H54 (cell line): Measurements from ENCODE around the gene DCDC2.
"Not testable (repeated sequence)": the region's sequence is repeated elsewhere in the genome, so short reads cannot be mapped to it uniquely, and the experiment has no call there.

Source experiments
- DNase-seq: peaks from one replicate; pipeline ENCODE4 v3.0.0; 2011; ENCODE audit warnings: low spot score, mixed read lengths; ENCODE audit not compliant: insufficient read length
- FAIRE-seq: peaks from 3 replicates; lab custom pipeline; 2011; peaks lifted over from hg19 to GRCh38; lab: Jason Lieb, UNC
- POLR2A ChIP-seq: IDR thresholded peaks from 2 replicates; pipeline ENCODE4 v1.6.1; 2011; ENCODE audit warnings: low read depth, mild to moderate bottlenecking, low read length

DCDC2 gene

GRCh38 chr6:24391208-24391607 is 33.3 kb upstream of the DCDC2 start:
- no peak for TF ChIP-seq POLR2A
- DNase-seq (no peak), FAIRE-seq (no peak)

DNA sequence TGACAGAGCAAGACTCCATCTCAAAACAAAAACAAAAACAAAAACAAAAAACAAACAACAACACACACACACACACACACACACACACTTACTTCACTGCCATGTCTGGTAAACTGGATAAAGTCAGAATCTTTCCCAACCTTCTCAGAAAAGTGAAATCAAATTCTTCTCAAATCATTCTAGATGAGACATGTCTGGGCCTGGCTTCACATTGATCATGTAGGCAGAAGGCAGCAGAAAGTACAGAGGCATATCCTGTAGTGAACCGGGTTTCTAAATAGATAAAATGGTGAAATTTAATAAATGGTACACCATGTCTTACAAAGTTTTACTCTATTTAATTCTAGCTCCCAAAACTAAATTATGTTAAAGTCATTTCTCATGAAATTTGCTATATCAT is 30.0 kb upstream of the DCDC2 start:
- no peak for TF ChIP-seq POLR2A
- FAIRE-seq = no peak
- DNase-seq = no peak

- TF ChIP-seq POLR2A = no peak
- no peak for FAIRE-seq
Measured at GRCh38 chr6:24385536-24386269, 27.8 kb upstream of the DCDC2 start.

GRCh38 chr6:24384369-24385130 is 26.7 kb upstream of the DCDC2 start:
- not testable (repeated sequence) for FAIRE-seq

More at GRCh38 chr6:24385536-24386269, 27.8 kb upstream of the DCDC2 start:
- DNase-seq = no peak

GRCh38 chr6:24382891-24383494 is 25.1 kb upstream of the DCDC2 start:
- not testable (repeated sequence) for FAIRE-seq, DNase-seq

More at GRCh38 chr6:24384369-24385130, 26.7 kb upstream of the DCDC2 start:
- DNase-seq = not testable (repeated sequence)

GRCh38 chr6:24382220-24382540 is 24.3 kb upstream of the DCDC2 start:
- DNase-seq (no peak), FAIRE-seq (no peak)
- TF ChIP-seq POLR2A = no peak

DNA sequence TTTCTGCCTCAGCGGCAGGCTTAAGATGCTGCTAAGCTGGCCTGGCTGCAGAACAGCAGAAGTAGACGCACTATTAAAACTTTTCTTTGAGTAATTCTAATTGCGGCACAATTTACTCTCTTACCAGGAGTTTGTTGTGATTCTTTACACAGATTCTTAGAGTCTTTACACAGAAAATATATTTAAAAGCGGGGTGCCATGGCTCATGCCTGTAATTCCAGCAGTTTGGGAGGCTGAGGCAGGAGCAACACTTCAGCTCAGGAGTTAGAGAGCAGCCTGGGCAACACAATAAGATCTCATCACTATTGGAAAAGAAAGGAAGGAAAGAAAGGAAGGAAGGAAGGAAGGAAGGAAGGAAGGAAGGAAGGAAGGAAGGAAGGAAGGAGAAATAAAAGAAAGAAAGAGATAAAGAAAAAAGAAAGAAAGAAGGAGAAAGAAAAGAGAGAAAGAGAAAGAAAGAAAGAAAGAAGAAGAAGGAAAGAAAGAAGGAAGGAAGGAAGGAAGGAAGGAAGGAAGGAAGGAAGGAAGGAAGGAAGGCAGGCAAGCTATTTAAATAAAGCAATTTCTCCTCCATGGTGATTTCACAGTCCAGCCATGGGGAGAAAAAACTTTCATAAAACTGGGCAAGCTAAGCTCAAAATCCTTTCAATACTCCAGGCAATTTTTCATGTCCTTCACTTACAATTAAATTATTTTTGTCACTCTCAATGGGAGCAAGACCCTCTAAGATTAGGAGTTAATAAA is 23.8 kb upstream of the DCDC2 start:
- no peak for TF ChIP-seq POLR2A
- FAIRE-seq = no peak
- DNase-seq = no peak

GRCh38 chr6:24378473-24379097 is 20.7 kb upstream of the DCDC2 start:
- no peak for FAIRE-seq

DNA sequence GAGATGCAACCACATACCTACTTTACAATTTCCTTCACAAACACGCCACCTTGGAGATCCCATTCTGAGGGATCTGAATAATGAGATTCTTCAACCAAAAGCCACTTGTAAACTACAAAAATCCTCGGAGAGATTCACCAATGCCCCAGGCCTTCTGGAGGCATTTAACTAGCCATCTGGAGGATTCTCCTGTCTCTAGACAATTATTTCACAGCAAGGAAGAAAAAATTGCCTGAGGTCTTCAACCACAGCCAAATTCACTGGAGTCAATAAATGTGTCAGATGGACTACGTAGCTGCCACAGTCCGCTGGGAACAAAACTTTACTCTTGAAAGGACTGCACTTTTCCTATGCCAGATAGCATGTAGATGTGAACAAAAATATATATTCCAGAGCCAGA is 19.0 kb upstream of the DCDC2 start:
- no peak for TF ChIP-seq POLR2A
- FAIRE-seq = no peak
- no peak for DNase-seq

More at GRCh38 chr6:24378473-24379097, 20.7 kb upstream of the DCDC2 start:
- no peak for DNase-seq
- TF ChIP-seq POLR2A = no peak

- FAIRE-seq (no peak), DNase-seq (no peak)
- TF ChIP-seq POLR2A = no peak
Measured at GRCh38 chr6:24374612-24375011, 16.8 kb upstream of the DCDC2 start.

GRCh38 chr6:24365103-24365633 is 7.3 kb upstream of the DCDC2 start:
- DNase-seq, FAIRE-seq: not testable (repeated sequence)

DNA sequence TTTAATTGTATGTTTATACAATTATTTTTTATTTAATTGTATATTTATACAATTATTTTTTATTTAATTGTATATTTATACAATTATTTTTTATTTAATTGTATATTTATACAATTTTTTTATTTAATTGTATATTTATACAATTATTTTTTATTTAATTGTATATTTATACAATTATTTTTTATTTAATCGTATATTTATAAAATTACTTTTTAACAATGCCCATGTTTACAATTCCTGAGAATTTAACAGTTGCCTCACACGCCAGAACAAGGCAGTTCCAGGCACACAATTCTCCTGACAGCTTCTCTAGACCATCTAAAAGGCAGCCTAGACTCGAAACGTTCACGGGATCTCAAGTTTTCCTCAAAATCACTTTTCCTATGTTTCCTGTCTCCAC is 4.5 kb upstream of the DCDC2 start:
- not testable (repeated sequence) for FAIRE-seq, DNase-seq
